ENCODE results near the gene ARID1B. TPM values are rescaled to one million over a fixed set of nuclear protein-coding genes. Genes with fewer than 3 reads are reported as not detected.
A peak's percentile ranks its signal among the peaks of the same experiment; 100 is the strongest.

Gene ARID1B
- total and polyA plus RNA-seq, 2 of the 4 experiments (the other 2 are of a cell fraction) = 14.5 to 20.1 TPM

GRCh38 chr6:156949376-156949775 is 172.2 kb downstream of the ARID1B start:
- Histone ChIP-seq H3K4me1 (ENCODE audit: control insufficient read depth, insufficient read depth, low read length) (peaks cover 13% of the 10 kb centered on the region), H3K56ac (ENCODE audit: extremely low read depth, insufficient read depth, low read length) (no peak overlapping the region), H3K27ac (ENCODE audit: insufficient read depth, low read length) (no peak overlapping the region), H3K14ac (replicated peaks; ENCODE audit: low read depth, low read length) (no peak overlapping the region), H3K9me3 (ENCODE audit: control insufficient read depth, insufficient read depth, low read length) (no peaks in the 10 kb centered on the region), H2AK5ac (ENCODE audit: low read depth, low read length) (0 out of 2 replicates have a peak overlapping the region, but pooled peaks have one; percentile 44), H3K4ac (ENCODE audit: low read depth, low read length) (peak overlapping the region; percentile 21; the same call in 1 of the 2 replicates), H3K23ac (ENCODE audit: low read depth, low read length) (peak overlapping the region; percentile 58; the same call in 1 of the 2 replicates), H4K8ac (ENCODE audit: low read depth in 2 of 2, low read length in 2 of 2) (no peak overlapping the region), H4K91ac (ENCODE audit: insufficient read depth, low read depth, low read length) (peak overlapping the region; percentile 23; the same call in 1 of the 2 replicates), H3K9me1 (ENCODE audit: insufficient read depth, low read length) (peaks cover 12% of the 10 kb centered on the region), H3K18ac (ENCODE audit: low read depth, low read length) (no peak overlapping the region), H2BK120ac (ENCODE audit: low read depth, low read length) (peak overlapping the region; percentile 35; the same call in 1 of the 2 replicates), H3K79me1 (ENCODE audit: low read depth in 1 of 2, low read length in 2 of 2) (peaks cover 17 to 57% of the 10 kb centered on the region in 2 experiments), H2BK20ac (ENCODE audit: low read depth, low read length) (no peak overlapping the region), H3K4me3 (ENCODE audit: insufficient read depth, low read depth, low read length) (no peak overlapping the region), H2AFZ (replicated peaks; ENCODE audit: low read length, poor library complexity) (no peak overlapping the region), H2BK15ac (ENCODE audit: low read depth, low read length) (no peak overlapping the region), H3K27me3 (ENCODE audit: control insufficient read depth, insufficient read depth, low read length) (no peaks in the 10 kb centered on the region), H2AK9ac (replicated peaks; ENCODE audit: low read depth, low read length, poor library complexity) (peak overlapping the region; percentile 8), H3K9ac (ENCODE audit: low read depth, low read length) (no peak overlapping the region), H4K20me1 (ENCODE audit: insufficient read depth, low read length) (peaks cover 18% of the 10 kb centered on the region; the same call in 1 of the 2 replicates), H3K4me2 (ENCODE audit: low read depth, low read length) (peak overlapping the region; percentile 44; the same call in 1 of the 2 replicates), H2BK5ac (ENCODE audit: low read depth, low read length, poor library complexity, severe bottlenecking) (peak overlapping the region; percentile 57), H4K5ac (ENCODE audit: low read depth, low read length) (no peak overlapping the region), H3K36me3 (ENCODE audit: control insufficient read depth, insufficient read depth, low read length) (no peaks in the 10 kb centered on the region)
- ChIA-PET CTCF (no interaction called here), POLR2A (ENCODE audit: unreplicated experiment) (no interaction called here)
- peak; percentile 81 for DNase-seq
- WGBS, 2 experiments (ENCODE audit: extremely low coverage in 2 of 2, insufficient read length in 1 of 2) = no CpG with 5 or more reads among the region's 2 CpGs
- no TSS peak for BruUV-seq (replicated peaks)
- TF ChIP-seq RCOR1 (IDR thresholded peaks at IDR 0.05; ENCODE audit: insufficient replicate concordance, low read length) (no peak), CTCF (conservative IDR thresholded peaks at IDR 0.05; ENCODE audit: low read depth, low read length) (no peak), MAZ (IDR thresholded peaks at IDR 0.05; ENCODE audit: borderline replicate concordance, low read depth, low read length) (no peak), SMC3 (IDR thresholded peaks at IDR 0.05; ENCODE audit: low read depth, low read length) (no peak), POLR2A (IDR thresholded peaks at IDR 0.05; ENCODE audit: low read depth, low read length) (no peak), RAD21 (IDR thresholded peaks at IDR 0.05; ENCODE audit: low read length) (no peak), NFE2L2 (IDR thresholded peaks at IDR 0.05; ENCODE audit: low read depth, low read length) (no peak), USF2 (IDR thresholded peaks at IDR 0.05; ENCODE audit: low read depth, low read length) (no peak), MXI1 (IDR thresholded peaks at IDR 0.05; ENCODE audit: borderline replicate concordance, low read depth, low read length) (no peak)
- TF ChIP-seq, protein P1, sequence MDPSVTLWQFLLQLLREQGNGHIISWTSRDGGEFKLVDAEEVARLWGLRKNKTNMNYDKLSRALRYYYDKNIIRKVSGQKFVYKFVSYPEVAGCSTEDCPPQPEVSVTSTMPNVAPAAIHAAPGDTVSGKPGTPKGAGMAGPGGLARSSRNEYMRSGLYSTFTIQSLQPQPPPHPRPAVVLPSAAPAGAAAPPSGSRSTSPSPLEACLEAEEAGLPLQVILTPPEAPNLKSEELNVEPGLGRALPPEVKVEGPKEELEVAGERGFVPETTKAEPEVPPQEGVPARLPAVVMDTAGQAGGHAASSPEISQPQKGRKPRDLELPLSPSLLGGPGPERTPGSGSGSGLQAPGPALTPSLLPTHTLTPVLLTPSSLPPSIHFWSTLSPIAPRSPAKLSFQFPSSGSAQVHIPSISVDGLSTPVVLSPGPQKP (IDR thresholded peaks at IDR 0.05; ENCODE audit: borderline replicate concordance, low read depth, low read length) = no peak
- peak; percentile 50 for ATAC-seq (ENCODE audit: low read depth)
- intact Hi-C loops (cut with micrococcal nuclease) = loop anchor here (10.0 kb wide), 1 partner anchor 385 kb away; no protein-coding TSS in a partner anchor
- dilution Hi-C loops (cut with HindIII; ENCODE audit: low sequenced_read_pairs, unreplicated experiment) = no loop called here
- in situ Hi-C loops (cut with MboI; ENCODE audit: low sequenced_read_pairs) = no loop called here

Data from IMR-90 (cell line).